Stimulated activated CD4-positive, alpha-beta T cell treated with anti-CD3 and anti-CD28 coated beads, Interleukin-1b, Interleukin-23, amount 100 ng/mL, for 48 hours (primary cell): ENCODE measurements around the gene TADA2A.
A peak's percentile ranks its signal among the peaks of the same experiment; 100 is the strongest.

Source experiments
- DNase-seq: peaks from one replicate; pipeline ENCODE4 v3.0.0-alpha.2; 2020

The TADA2A gene

DNA sequence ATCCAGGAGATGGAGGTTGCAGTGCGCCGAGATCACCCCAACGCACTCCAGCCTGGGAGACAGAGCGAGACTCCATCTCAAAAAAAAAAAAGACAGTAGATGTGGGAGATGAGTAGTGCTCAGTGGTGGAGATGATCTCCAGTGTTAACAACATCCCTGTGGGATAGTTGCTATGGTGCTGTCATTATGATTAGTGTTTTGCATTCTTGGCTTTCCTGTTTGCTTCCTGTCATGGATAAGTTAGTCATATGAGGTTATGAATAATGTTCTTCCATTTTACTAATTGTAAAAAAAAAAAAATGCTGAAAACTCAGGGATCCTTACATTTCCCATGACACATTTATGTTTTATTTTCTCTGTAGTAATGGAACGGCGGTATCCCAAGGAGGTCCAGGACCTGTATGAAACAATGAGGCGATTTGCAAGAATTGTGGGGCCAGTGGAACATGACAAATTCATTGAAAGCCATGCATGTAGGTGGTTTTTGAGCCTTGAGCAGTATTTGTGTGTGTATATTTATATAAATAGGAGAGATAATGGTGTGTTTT, 58.5 kb downstream of the TADA2A start:
- DNase-seq = no peak

DNA sequence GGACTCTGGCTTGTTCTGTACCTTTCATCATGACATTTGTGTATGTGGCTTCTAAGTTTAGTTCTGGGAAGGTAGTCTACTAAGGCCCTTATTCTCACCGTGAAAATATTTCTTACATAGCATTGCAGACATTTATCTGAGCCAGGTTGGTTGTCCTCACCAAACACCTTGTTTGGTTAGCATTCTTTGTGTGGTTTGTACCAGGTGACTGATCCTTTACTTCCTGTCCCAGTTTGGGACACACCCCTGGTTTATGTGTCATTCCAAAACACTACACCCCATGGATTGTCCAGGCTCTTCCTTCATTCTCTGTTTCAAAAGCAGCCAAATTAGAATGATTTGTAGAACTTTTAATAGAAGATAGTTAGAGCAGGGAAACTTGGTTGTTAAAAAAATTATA, 59.8 kb downstream of the TADA2A start:
- DNase-seq = no peak

DNA sequence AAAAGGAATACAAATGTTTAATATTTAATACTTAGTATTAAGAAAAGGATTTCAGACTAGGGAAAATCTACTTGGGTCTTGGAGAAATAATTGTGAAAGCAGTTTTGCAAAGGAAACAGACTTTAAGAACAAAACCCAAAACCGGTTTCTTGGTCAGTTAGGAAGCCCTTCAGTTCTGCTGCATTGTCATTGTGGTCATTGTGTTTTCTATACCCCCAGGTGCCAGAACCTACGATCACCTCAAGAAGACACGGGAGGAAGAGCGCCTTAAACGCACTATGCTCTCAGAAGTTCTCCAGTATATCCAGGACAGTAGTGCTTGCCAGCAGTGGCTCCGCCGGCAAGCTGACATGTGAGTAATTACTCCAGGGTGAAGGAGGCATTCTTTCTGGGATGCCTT, 63.5 kb downstream of the TADA2A start:
- DNase-seq = no peak

DNA sequence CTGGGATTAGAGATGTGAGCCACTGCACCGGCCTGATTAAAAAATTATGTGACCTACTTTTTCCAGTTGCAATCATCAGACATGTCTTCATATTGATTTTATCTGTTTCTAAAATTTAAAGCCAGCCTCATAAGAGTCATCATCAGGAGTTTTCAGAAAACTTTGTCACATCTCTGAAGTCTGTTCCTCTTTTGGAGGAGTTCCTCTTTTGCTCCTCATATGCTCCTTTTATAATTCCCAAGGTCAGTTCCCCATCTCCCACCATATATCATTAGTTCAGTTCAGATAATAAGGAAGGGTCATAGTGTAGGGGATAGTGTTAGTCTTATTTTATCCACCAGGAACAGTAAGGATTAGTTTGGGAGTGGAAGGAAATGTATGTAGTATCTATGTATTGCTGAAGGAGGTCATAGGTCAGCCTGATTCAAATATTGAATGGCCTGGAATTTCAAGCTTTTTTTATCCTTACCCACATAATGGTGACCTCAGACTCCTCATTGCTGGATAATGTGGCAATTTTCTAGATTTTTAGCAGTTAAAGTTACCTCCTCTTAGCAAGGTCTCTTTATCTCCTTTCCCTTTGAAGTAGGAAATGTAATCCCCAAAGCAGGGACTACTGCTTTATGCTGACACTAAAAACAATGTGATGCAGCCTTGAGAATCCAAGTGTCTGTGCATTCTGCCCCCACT, 69.2 kb downstream of the TADA2A start:
- no peak for DNase-seq

DNA sequence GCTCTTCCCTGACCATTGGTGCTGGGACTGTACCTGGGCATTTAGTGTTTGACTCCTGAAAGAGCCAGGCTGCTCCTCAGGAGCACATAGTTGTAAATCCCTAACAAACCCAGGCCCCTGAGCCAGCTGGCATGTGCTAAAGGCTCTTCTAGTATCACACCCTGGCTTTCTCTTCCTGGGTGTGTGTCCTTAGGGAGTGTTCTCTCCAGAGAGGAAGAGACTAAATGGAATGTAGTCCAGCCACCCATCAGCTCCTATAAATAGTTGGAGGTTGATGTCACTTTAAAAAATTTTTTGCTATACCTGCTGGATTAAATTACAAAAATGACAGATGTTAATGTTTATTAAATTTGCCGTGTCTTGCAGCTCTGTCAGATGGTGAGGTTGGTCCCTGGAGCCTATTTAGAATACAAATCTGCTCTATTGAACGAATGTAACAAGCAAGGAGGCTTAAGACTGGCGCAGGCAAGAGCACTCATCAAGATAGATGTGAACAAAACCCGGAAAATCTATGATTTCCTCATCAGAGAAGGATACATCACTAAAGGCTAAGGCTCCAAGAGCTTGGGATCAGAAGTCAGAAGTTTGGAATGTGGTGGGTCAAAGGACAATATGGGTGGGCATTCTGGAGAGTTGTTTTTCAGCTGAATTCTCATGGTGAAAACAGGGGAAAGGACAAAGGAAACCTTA, 69.9 kb downstream of the TADA2A start:
- DNase-seq = no peak

DNA sequence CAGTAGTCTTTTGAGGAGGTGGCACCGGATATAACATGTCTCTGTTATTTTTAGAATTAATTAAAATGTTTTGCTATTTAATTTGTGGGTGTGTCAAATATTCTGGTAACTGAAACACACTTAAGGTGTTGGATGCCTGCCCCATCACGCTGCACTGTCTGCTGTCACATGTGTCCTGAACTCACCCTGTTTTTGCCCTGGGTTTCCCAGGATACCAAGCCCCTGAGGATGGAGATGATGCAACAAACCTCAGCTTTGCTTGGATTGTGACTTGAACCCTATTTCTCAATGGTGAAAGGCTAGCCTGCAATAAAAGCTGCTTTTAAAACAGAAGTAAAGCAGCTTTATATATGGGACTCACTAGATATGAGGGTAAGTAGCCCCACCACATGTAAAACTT, 71.5 kb downstream of the TADA2A start:
- no peak for DNase-seq

DNA sequence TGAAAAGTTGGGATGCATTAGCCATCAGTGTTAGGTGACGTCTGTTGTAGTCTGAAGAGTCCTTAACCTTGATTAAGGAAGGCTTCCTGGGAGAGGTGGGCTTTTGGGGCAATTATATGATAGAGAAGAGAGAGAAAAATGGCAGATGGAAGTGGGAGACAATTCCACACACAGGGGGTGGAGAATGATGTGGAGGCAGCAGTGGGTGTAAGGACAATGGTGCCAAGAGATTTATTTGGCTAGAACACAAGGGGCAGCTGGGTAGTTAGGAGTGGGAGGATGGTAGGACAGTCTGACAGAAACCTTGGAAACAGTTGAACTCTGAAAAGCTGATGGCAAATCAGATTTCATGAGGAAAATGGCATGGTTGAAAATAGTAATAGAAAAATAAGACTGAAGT, 72.3 kb downstream of the TADA2A start:
- no peak for DNase-seq

DNA sequence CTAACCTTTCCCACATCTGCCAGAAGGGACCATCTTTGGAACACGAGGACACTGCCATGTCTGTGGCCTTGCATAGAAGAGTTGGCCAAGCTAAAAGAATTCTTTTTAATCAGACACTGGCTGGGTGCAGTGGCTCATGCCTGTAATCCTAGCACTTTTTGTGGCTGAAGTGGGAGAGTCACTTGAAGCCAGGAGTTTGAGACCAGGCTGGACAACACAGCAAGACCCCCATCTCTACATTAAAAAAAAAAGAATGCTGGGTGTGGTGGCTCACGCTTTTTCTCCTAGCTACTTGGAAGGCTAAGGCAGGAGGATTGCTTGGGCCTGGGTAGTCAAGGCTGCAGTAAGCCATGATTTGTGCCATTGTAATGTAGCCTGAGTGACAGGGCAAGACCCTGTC, 73.7 kb downstream of the TADA2A start:
- no peak for DNase-seq

DNA sequence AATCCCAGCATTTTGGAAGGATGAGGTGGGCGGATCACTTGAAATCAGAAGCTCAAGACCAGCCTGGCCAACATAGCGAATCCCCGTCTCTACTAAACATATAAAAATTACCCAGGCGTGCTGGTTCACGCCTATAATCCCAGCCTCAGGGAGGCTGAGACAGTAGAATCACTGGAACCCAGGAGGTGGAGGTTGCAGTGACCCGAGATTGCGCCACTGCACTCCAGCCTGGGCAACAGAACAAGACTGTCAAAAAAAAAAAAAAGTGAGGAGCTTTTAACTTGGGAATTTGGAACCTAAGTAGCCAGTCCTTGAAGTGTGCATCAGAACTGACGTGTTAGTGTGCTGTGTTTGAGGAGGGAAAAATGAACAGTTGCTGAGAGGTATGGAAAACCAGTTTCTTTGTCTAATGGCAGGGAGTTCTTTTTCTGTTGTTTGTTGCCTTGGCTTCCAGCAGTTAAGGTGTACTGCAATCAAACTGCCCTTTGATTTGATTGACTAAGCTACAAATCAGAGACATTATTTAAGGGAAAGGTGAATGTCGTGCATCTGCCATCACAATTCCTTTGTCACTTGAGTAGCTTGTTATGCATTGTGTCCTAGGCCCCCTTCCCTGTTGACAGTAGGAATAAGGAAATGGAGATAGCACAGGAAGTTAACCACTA, 74.4 kb downstream of the TADA2A start:
- DNase-seq = no peak

DNA sequence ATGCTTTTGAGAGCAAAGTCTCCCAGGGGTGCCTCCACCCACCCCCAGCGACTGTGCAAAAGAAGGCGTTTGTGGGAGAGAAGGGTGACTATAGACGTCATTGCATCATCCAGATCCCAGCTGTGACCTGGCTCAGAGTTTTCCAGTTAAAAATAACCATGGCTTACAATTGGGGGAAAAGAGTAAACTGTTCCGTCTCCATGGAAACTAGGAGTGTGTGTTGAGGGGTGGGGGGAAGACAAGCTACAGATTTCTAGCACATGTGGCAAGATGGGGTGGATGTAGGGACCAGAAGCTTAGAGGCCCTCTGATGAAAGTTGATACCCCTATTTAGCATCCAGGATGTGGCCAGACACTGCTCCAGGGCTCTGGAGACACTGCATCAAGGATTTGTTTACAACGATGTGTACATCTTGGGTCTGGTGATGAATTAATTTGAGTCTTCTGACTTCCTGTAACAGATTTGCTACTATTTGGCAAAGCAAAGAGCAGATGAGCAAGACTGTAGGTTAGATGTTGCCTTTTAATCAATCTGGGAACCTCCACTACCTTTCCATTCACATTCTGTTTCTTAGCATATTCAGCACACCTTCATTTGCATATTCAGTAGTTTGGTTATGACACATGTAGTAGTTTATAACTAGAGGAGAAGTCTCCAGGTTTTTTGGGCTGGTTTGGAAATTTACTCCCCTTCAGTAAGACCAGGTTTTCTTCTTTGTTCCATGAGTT, 76.8 kb downstream of the TADA2A start:
- no peak for DNase-seq

DNA sequence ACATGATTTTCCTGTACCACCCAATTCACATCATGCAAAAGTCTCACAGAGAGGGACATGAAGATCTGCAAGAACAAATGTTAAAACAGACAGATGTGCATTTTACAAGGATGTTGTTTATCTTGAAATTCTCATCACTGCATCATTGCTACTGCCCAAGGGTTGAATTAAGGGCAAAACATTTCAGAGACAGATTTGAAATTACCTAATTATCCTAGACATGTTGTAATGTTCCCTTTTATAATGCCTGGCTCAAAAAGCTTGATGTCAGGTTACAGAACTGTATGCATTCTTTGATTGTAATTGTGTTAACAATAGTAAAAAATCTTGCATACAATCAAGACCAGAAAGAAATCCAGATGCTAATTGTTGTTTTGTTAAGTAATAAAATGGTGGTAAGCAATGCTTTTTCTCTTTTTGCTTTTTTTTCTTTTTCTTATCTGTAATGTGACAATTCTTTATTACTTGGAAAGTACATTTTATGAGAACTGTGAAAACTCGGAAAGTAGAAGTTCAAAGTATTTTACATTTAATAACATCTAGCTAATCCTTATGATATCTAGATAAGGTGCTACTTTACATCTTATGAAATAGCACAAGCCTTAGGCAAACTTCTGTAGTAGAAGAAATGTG, 79.4 kb downstream of the TADA2A start:
- DNase-seq = no peak

DNA sequence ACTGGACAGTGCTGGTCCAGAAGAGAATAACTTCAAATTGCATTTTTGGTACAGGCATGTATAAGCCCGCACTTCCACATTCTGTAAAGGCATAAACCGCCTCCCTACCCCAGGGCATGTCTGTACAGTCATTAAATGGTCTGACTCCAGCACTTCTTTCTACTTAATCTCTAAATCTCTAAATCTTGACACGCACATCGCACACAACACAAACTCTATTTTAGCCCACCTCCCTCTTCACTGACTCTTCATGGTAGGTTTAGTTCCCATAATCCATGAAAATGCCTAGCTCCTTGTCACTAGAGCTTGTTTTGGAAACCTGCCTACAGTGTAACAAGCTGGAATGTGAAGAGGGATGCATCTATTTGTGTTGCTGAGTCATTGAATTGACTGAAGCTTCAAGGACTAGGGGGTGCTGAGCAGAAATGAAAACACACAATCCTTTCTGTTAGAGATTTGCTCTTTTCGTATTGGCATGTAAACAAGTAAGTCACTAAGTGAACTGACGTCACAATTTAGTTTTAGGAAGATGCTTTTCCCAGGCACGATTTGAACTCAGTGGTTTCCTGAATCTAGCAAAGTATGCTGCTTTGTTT, 81.4 kb downstream of the TADA2A start:
- no peak for DNase-seq

DNA sequence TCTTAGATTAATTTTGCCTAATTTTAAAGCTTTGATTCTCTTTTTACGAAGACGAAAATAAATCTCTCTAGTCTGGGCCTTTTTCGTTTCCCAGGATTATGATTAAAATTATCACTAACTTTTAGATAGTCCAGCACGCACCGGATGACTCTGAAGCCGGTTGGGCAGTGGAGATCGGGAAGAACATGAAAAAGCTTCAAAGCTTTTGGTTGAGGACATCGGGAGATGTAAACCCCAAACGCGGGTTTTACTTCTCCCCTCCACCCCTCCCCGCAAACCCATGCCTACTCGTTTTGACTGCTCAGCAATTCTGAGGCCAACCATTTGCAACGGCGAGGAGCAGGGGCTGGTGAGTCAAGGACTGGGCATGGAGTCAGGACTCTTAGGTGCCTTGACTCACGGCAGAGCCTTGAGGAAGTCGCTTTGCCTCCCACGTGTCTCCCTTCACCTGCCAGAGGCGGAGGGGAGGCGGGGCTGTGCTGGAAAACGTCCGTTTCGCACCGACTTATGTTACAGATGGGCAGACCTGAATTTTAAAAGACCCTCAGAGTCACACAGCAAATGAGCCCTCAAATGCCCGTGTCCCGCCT, 82.0 kb downstream of the TADA2A start:
- DNase-seq = peak; percentile 81

DNA sequence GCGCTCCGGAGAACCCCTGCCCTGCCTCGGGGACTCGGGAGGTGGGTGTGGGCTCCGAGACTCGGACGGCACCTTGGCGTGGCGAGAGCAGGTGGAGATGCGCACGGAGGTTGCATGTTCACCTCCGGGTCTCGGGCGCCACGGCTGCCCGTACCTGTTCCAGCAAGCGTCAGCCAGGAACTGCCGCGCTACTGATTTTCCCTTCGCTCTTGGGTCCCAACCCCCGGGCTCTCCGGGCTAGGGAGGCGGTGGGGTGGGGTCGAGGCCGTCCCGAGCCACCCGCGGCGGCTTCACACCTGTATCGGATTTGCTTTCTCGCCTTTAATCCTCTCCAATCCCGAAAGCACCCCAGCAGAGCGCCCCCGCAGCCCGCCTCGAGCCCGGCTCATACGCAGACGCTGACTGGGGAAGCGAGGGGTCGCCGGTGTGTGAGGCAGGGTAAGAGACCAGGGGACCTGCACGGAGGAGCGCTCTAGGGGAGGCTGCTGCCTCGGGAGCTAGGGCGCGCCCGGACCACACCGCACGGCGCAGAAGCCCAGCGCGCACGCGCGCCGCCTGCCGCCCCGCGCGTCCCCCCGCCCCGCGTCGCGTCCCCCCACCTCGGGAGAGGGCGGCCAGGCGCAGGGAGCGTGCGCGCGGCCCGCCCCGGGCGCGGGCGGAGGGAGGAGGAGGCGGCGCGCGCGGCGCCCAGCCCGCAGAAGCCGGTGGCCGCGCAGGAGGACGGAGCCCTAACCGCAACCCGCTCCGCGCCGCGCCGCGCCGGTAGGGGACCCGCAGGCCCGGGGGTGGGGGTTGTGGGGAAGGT, 82.7 kb downstream of the TADA2A start, which contains the start of gene DUSP14:
DUSP14 (plus strand) TSS at position 695 of the 805 bp plus-strand sequence. CDS start 22,382 bp downstream, outside the sequence.
- DNase-seq = peak; percentile 74

DNA sequence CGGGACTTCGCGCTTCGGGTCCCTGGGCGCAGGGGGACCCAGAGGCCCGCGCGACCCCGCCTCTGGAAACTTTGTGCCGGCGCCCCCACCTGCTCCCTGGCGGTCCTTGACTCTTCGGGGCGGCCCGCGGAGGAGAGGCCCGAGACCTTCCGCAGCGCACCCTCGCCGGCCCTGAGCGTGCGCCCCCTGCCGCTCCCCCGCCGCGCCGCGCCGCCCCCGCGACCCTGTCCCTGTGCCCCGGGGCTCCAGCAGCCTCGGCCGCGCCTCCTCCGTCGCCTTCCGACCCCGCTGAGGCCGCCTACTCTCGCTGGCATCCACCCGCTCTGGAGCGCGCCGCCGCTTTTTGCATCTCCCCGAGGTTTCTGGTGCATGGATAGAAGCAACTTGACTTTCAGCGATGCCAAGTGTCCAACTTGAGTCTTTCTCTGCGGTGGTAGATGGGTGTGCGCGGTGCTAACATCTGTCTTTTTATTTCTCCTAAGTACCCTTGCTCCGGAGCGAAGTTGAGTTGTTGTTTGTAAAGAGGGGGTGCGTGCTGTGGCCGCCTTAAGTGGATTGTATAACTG, 83.4 kb downstream of the TADA2A start:
- peak; percentile 78 for DNase-seq

DNA sequence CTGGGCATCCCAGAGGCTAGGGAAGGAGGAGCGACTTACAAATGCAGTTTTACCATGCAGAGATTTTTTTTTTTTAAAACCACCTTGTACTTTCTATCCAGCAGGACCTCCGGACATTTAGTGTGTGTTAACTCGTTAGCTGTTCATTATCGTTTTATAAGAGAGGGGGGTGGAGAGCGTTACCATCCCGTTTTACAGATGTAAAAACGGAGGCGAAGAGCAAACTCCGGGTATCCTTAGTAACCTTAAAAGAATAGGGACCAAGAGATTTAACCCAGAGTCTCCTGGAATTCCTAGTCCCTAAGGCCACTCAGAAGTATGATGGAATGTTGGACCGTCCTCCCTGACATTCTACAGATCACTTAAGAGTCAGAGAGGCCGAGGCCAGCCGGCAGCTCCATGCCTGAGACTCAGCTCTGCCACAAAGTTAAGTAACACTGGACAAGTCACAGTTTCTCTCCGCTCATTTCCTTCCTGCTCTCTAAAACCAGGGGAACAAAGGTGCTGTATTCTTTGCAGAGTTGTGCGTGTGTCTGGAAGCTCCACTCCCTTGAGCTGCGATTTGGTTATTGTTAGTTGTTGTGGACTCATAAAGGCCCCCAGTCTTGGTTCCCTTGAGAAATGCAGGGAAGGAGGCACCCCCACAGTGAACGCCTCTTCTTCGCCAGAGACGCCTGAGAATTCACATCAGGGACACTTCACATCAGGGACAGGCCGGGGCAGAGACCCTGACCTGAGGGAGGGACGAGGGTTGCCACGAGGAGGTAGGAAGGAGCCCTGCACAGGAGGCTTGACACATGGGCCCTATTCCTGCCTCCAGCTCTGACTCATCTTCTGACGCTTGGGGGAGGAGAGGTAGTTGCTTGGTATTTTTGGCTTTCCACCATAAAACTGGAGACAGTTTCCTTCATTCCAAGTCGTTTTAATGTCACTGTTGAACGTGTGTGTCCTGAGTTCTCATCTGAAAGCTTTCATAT, 84.2 kb downstream of the TADA2A start:
- DNase-seq = peak; percentile 14

DNA sequence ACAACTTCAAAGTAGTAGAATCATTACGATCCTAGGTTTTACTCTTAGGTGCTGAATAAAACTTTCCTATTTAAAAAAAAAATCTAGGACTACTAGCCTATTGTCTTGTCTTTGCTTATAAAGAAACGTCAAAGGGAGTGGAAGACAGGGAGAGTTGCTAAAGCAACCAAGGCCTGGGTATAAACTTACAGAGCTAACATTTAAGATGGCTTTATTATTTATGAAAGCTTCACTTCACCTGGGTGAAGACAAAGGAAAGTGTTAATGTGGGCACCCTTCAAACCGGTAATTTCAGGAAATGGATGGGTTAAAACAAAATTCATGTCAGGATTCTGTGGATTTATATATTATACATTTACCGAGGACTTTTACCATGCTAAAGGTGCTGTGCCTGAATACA, 85.5 kb downstream of the TADA2A start:
- no peak for DNase-seq

DNA sequence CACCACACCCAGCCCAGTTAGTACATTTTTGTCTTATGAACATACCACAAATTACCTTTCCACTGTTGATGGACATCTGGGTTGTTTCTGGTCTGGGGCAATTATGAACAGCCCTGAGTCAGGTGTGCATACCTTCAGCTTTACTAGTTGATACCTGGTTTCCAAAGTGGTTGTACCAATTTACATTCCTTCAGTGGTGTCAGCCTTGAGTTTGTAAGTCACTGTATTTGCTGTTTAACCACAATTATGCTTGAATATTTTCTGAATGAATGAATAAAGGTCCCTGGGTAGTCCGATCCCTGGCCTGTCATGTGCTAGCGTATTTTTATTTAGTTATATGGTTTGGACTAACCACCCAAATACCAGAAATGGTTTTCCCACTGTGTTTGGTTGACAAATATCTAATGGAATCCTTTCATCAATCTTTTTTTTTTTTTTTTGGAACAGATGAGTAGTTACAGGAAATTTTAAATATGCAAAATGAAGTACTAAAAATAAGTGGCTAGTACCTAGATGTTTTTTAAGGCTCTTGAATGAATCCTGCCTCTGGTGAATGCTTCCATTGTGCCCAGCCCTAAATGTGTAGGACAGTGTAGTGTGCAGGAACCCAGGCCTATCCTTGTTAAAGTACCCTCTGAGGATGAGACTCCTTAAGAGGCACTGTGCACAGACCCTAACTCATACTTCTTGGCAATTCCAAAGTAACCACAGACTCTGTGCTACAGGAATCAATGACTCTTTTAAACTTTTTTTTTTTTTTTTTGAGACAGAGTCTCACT, 86.8 kb downstream of the TADA2A start:
- DNase-seq = no peak
